Natural killer cell (primary cell): ENCODE results near the gene CABLES2. TPM values are rescaled to one million over a fixed set of nuclear protein-coding genes. Genes with fewer than 3 reads are reported as not detected.

ENCODE experiments used
- ATAC-seq, 3 donors: fragments of 150-1000 bp in 2 of 3; fragments of 200-7000 bp in 1 of 3; cut with Tn5 transposase; 1 replicate in 1 of 3; 2 replicates in 2 of 3; pipeline ENCODE4 v1.10.0; 2021; ENCODE audit warnings: mild to moderate bottlenecking in 2 of 3, moderate library complexity in 2 of 3
- DNase-seq, 2 donors: peaks; one replicate each; pipeline versions ENCODE4 v3.0.0 to v3.0.0-alpha.2; 2013 to 2021; ENCODE audit warnings: mixed read lengths in 1 of 2
- H3K27ac ChIP-seq: one replicate; pipeline ENCODE4 v1.5.1; 2013; ENCODE audit warnings: mild to moderate bottlenecking, low read length
- H3K27me3 ChIP-seq: one replicate; pipeline ENCODE4 v1.6.1; 2013; ENCODE audit warnings: low read length; ENCODE audit not compliant: control insufficient read depth, insufficient read depth
- H3K36me3 ChIP-seq: one replicate; pipeline ENCODE4 v1.6.1; 2013; ENCODE audit warnings: low read length; ENCODE audit not compliant: control insufficient read depth, insufficient read depth
- H3K4me1 ChIP-seq: one replicate; pipeline ENCODE4 v1.6.1; 2013; ENCODE audit warnings: low read length; ENCODE audit not compliant: control insufficient read depth, insufficient read depth
- H3K4me3 ChIP-seq: one replicate; pipeline ENCODE4 v1.5.1; 2013; ENCODE audit warnings: low read length
- H3K9me3 ChIP-seq: one replicate; pipeline ENCODE4 v1.6.1; 2013; ENCODE audit warnings: low read length; ENCODE audit not compliant: control insufficient read depth, insufficient read depth
- H3K27ac Mint-ChIP-seq, 2 donors: one replicate each; pipeline ENCODE4 v1.8.0; 2022; ENCODE audit warnings: mild to moderate bottlenecking in 2 of 2, mixed read lengths in 2 of 2, moderate library complexity in 1 of 2
- H3K27me3 Mint-ChIP-seq, 2 donors: one replicate each; pipeline ENCODE4 v1.8.0; 2022; ENCODE audit warnings: low read depth in 2 of 2, mixed read lengths in 2 of 2
- H3K36me3 Mint-ChIP-seq: one replicate; pipeline ENCODE4 v1.8.0; 2022; ENCODE audit warnings: mixed read lengths
- H3K4me1 Mint-ChIP-seq, 2 donors: one replicate each; pipeline ENCODE4 v1.8.0; 2022; ENCODE audit warnings: mixed read lengths in 2 of 2
- H3K4me3 Mint-ChIP-seq: one replicate; pipeline ENCODE4 v1.8.0; 2022; ENCODE audit warnings: mild to moderate bottlenecking, moderate library complexity, mixed read lengths
- H3K9me3 Mint-ChIP-seq, 2 donors: one replicate each; pipeline ENCODE4 v1.8.0; 2022; ENCODE audit warnings: mixed read lengths in 2 of 2
- WGBS: methylation state at CpG from one replicate; pipeline ENCODE4 v1.1.7; 2013; ENCODE audit warnings: missing lambda C conversion rate; ENCODE audit not compliant: insufficient coverage; 5-methylcytosine and 5-hydroxymethylcytosine counted together
- intact Hi-C: fragments of 100-400 bp; cut with micrococcal nuclease; formaldehyde crosslinking; loops from one replicate; pipeline ENCODE4 v1.14.2; 2022
- total RNA-seq, 4 donors: library from RNA; stranded (reverse); fragments of 120-200 nt in 1 of 4; gene quantifications; one replicate each; pipeline versions ENCODE4 v1.2.3 to v1.2.4, GENCODE V29; 2013 to 2022
- TF ChIP-seq, protein P1 (sequence below): fragments of 200-600 bp; IDR thresholded peaks from one replicate; pipeline ENCODE4 v1.8.0; 2022; ENCODE audit warnings: antibody characterized with exemption

CABLES2 gene
- total RNA-seq, 3 donors from 2014 or later (not counting 1 experiment from before 2014, with no cell fraction given): 8.0 to 9.3 (median 8.4) TPM

DNA sequence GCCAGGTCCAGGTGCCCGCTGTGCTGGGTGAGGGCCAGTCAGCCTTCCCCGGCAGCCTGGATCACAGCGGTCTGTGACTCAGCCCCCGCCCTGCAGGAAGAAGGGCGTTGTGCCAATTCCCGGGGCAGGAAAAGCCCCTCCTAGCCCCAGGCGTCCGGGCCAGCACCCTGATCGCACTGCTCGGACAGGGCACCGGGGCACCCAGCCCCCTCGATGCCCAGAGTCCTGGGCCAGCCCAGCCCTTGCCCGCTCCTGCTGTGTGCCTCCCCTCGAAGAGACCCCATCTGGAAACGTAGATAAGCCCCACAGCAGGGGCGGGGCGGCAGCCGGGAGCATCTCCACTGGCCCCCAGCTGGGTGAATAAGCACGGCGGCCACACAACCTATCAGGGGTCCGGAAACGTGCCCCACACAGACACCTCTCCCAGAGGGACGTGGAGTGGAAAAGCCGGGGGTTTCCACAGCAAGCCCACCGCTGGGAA, 49.9 kb downstream of the CABLES2 start:
- no peak for DNase-seq
- Mint-ChIP-seq H3K4me1 (no peaks in the 10 kb centered on the region), H3K27ac (no peak overlapping the region), H3K9me3 (no peaks in the 10 kb centered on the region), H3K4me3 (no peak overlapping the region), H3K36me3 (no peaks in the 10 kb centered on the region), H3K27me3 (no peaks in the 10 kb centered on the region)
- Histone ChIP-seq H3K9me3 (no peaks in the 10 kb centered on the region), H3K36me3 (no peaks in the 10 kb centered on the region), H3K27ac (no peak overlapping the region), H3K4me3 (no peak overlapping the region), H3K27me3 (no peaks in the 10 kb centered on the region), H3K4me1 (no peaks in the 10 kb centered on the region)
- 31% methylated on average over 25 of the region's 25 CpGs for WGBS
- TF ChIP-seq, protein P1, sequence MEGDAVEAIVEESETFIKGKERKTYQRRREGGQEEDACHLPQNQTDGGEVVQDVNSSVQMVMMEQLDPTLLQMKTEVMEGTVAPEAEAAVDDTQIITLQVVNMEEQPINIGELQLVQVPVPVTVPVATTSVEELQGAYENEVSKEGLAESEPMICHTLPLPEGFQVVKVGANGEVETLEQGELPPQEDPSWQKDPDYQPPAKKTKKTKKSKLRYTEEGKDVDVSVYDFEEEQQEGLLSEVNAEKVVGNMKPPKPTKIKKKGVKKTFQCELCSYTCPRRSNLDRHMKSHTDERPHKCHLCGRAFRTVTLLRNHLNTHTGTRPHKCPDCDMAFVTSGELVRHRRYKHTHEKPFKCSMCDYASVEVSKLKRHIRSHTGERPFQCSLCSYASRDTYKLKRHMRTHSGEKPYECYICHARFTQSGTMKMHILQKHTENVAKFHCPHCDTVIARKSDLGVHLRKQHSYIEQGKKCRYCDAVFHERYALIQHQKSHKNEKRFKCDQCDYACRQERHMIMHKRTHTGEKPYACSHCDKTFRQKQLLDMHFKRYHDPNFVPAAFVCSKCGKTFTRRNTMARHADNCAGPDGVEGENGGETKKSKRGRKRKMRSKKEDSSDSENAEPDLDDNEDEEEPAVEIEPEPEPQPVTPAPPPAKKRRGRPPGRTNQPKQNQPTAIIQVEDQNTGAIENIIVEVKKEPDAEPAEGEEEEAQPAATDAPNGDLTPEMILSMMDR: no peak
- intact Hi-C loops: no loop called here
- ATAC-seq: no peak

DNA sequence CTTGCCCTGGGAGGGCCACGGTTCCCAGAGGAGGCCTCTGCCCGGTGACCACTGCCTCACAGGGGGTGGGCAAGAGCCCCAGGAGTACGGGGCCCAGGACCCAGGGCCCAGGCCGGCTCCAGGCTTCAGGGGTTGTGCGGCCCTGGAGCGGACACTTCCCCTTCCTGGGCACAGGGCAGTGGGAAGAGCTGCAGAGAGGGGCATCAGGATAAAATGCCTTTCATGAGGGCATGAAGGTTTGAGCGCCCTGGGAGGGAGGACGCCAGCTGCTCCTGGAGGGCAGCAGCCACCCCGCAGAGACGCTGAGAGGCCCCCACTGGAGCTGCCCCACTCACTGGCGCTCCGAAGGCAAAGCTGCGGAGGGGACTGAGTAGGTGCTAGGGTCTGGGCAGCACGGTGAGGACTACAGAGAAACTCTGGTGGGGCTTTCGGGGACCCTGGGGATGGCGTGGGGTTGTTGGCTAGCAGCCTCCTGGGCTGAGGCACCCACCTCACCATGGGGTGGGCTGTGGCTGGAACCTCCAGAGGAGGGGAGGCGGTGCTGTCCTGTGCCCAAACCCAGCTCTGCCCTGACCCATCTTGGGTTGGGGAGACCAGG, 50.4 kb downstream of the CABLES2 start:
- no peaks in the 10 kb centered on the region for H3K9me3 ChIP-seq
- TF ChIP-seq, protein P1: no peak
- no peak overlapping the region for H3K27ac ChIP-seq
- H3K4me1 ChIP-seq: no peaks in the 10 kb centered on the region
- no peaks in the 10 kb centered on the region for H3K36me3 ChIP-seq
- intact Hi-C loops: no loop called here
- no peaks in the 10 kb centered on the region for H3K36me3 Mint-ChIP-seq
- ATAC-seq (no peak), DNase-seq (no peak)
- H3K4me3 Mint-ChIP-seq: no peak overlapping the region
- H3K27me3 ChIP-seq: no peaks in the 10 kb centered on the region
- no peak overlapping the region for H3K27ac Mint-ChIP-seq
- H3K9me3 Mint-ChIP-seq: no peaks in the 10 kb centered on the region
- no peaks in the 10 kb centered on the region for H3K4me1 Mint-ChIP-seq
- no peak overlapping the region for H3K4me3 ChIP-seq
- WGBS: 71% methylated on average over 17 of the region's 17 CpGs
- no peaks in the 10 kb centered on the region for H3K27me3 Mint-ChIP-seq

DNA sequence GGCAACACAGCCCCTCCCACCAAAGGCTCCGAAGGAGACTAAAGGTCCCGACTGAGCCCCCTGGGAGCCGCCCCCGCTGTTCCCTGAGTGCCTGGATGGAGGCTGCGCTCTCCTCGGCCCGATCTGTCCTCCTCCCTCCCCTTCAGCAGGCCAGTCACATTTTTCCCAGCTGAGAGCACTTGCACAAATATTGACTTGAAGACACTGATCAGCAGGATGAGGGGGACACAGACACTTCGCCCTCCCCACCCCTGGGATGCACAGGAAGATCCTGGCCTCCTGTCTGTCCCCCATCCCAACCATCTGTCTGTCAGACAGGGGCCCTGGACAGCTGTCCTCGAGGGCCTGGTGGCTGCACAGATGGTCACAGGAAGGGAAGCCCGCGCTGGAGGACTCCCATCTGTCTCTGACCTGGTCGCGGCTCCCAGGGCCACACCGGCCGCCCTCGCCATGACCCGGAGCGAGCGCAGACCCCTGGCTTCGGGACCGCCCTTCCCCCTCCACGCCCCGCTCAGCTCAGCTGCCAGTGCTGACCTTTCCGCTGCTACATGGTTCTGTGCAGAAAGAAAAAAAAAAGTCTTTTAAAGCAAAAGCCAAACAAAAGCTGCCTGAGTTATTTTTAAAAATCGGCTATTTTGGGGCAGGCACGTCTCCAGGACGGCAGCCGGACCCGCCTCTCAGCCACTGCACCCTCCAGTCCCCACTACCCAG, 51.1 kb downstream of the CABLES2 start:
- Histone ChIP-seq H3K9me3 (no peaks in the 10 kb centered on the region), H3K4me1 (no peaks in the 10 kb centered on the region), H3K27me3 (no peaks in the 10 kb centered on the region), H3K4me3 (no peak overlapping the region), H3K27ac (no peak overlapping the region), H3K36me3 (no peaks in the 10 kb centered on the region)
- H3K27me3 Mint-ChIP-seq: no peaks in the 10 kb centered on the region
- DNase-seq: no peak
- H3K4me1 Mint-ChIP-seq: no peaks in the 10 kb centered on the region
- 77% methylated on average over 29 of the region's 29 CpGs for WGBS
- no peak overlapping the region for H3K4me3 Mint-ChIP-seq
- ATAC-seq: no peak
- TF ChIP-seq, protein P1: no peak
- no peak overlapping the region for H3K27ac Mint-ChIP-seq
- no peaks in the 10 kb centered on the region for H3K36me3 Mint-ChIP-seq
- H3K9me3 Mint-ChIP-seq: no peaks in the 10 kb centered on the region
- intact Hi-C loops: no loop called here
